ENCODE results near the gene TM9SF1.
A peak's percentile ranks its signal among the peaks of the same experiment; 100 is the strongest.

The TM9SF1 gene

GRCh38 chr14:24178399-24179178, 16.7 kb downstream of the TM9SF1 start:
- DNase-seq, result no peak

- DNase-seq, result no peak
These were observed 17.4 kb downstream of the TM9SF1 start for GRCh38 chr14:24177891-24178290.

- DNase-seq, result no peak
These were observed 18.0 kb downstream of the TM9SF1 start for GRCh38 chr14:24177041-24177825.

- DNase-seq, result no peak
These were observed 18.6 kb downstream of the TM9SF1 start for GRCh38 chr14:24176599-24176998.

DNA sequence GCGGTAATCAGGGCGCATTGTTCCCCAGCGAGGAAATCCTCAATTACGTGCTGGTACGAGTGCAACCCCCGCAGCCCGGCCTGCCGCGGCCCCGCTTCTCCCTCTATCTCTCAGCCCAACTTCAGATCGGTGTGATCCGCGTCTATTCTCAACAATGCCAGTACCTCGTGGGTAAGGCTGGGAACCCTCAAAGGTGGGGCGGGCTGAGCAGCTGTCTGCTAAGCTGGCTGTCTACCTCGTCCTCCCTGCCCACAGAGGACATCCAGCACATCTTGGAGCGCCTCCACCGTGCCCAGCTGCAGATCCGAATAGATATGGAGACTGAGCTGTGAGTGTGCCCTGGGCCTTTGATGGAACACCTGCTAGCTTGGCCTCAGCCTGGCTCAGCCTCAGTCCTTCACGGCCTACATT, 22.4 kb downstream of the TM9SF1 start:
- no peak for DNase-seq

GRCh38 chr14:24172261-24172860, 22.9 kb downstream of the TM9SF1 start:
- DNase-seq, result no peak

DNA sequence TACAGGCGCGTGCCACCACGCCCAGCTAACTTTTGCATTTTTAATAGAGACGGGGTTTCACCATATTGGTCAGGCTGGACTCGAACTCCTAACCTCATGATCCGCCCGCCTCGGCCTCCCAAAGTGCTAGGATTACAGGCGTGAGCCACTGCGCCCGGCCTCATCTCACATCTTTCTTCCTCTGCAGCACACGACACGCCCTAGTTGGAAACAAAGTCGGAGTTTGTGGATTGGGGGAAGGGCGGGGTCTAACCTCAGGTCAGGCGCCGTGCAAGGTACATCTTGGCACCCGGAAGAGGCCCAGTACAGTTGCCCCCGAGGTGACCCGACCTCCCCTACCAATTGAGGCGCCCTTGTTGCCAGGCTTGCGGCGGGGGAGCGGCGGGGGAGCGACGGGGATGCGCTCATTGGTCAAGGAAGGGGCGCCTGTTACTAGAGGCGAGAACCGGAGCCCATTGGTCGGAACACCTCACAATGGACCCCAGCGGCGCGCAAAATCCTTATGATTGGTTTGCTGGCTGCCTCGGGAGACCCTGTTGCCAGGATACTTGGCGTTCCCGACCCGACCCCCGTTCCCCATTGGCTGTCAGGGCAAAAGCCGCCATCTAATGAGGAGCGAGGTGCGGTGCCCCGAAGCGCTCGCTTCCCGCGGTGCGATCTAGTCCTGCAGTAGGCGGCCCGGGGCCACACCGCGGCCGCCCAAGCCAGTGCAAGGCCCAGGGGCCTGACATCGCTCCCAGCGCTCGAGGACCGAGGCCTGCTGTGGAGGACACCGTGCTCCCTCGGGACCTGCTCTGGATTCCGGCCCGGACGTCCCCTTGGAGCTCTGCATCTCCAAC, 23.6 kb downstream of the TM9SF1 start, which contains the start of gene REC8:
Gene REC8 (plus strand): TSS at position 659 of the 839 bp plus-strand sequence. CDS start 473 bp downstream, outside the sequence.
- peak; percentile 67 to 86 for DNase-seq

DNA sequence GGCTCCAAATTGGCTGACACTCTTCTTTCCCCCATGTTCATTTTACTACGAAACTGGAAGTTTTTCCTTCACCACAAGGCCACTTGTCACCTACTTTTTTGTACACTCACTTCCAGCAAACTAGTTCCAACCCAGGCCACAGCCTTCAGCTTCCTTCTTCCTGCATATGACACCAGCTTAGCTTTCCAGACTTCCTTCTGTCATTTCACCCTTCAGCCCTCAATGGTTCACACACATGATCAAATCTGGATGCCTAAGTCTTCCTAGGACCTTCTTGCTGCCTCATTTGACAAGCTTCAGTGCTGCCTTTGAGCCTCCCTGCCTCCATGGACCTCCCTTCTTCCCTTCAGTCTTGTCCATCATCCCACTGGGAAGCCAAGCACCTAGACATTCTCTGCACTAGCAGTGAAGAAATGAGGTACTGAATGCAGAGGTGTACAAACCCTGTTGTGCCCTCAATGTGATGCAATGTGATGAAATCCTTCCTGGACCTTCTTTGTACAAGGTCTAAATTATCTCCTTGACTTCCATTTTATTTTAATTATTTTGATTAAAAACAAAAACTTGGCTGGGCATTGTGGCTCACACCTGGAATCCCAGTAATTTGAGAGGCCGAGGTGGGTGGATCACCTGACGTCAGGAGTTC, 27.6 kb downstream of the TM9SF1 start:
- DNase-seq, result no peak

DNA sequence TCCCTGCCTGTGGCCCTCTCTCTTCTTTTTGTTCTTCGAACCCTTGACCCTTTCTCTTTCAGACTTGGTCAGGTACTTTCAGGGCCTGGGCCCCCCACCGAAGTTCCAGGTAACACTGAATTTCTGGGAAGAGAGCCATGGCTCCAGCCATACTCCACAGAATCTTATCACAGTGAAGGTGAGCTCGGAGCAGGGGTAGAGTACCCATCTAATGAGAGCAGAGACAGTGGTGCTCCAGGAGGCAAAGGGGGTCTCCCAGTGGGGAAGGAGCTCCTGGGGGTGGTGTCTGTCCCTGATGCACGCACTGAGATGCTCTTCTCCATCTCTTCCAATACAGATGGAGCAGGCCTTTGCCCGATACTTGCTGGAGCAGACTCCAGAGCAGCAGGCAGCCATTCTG, 29.5 kb downstream of the TM9SF1 start:
- no peak for DNase-seq

- DNase-seq, result no peak
These were observed 30.7 kb downstream of the TM9SF1 start for GRCh38 chr14:24164518-24164991.

DNA sequence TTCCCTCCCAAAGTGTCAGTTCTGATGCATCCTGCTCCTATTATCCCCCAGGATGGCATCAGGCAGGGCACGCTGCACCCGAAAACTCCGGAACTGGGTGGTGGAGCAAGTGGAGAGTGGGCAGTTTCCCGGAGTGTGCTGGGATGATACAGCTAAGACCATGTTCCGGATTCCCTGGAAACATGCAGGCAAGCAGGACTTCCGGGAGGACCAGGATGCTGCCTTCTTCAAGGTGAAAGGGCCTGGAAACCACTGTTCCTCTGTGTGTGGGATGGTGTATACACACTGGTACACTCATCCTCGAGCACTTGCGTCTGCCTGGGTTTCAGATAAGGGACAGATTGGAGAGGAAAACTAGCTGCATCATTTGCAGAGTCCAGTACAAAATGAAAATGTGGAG, 33.1 kb downstream of the TM9SF1 start:
- DNase-seq, result no peak

DNA sequence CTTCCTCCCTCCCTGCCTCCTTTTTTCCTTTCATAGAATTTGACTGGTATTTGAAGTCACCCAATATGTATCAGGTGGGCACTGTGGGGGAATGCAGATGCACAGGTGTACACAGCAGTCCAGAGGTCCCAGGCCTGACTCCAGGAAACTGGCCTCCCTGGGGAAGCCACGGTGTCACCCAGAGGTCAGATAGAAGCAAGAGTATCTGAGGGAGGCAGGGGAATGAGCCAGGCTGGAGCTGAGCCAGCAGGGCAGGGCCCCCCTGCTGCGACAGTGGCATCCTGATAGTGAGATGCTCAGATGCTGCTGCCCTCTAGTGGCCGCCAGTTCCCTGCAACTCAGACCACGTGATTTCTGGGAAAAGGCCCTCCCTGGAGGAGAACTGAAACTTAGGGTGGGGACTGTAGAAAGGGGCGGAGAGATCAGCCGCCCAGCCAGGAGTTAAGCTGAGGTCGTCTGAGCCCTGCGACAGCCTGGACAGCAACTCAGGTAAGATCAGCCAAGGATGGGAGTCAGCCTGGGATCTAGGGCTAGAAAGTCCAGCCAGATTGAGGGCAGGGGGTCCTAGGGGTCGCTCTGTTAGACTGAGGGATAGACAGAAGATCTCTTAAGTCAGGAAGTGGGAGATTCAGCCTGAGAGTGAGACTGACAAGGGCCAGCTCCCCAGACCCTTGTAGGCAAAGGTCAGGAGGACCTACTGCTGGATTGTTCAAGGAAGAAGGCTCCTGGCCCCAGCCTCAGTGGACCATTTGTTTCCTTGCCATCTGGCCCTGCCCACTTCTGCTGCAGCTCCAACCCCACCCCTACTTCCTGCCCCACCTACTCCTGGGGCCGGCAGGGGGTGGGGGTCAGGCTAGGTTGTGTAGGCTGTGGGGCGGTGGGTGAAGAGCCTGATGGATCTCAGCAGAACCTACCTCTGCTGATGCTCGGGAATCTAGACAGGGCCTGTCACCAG, 34.1 kb downstream of the TM9SF1 start, which contains the start of gene IRF9:
Gene IRF9 (plus strand): TSS at position 416 of the 955 bp plus-strand sequence. CDS start 880 bp downstream, outside the sequence.
- peak; percentile 95 to 98 for DNase-seq

DNA sequence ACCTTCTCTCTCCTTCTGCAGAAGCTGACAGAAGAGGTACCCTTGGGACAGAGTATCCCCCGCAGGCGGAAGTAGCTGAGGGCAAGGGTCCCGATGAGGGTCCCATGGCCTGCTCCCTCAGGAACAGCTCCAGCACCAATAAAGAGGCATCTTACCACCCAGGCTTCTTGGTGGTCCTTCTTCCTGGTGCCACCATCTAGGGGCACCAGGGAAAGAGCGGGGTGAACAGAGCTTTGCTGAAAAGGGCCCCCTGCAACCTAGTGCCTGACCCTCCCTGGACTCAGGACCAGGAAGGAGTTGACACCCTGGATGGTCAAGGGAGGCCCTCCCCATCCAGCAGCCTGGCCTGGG, 34.8 kb downstream of the TM9SF1 start:
- DNase-seq, result no peak

DNA sequence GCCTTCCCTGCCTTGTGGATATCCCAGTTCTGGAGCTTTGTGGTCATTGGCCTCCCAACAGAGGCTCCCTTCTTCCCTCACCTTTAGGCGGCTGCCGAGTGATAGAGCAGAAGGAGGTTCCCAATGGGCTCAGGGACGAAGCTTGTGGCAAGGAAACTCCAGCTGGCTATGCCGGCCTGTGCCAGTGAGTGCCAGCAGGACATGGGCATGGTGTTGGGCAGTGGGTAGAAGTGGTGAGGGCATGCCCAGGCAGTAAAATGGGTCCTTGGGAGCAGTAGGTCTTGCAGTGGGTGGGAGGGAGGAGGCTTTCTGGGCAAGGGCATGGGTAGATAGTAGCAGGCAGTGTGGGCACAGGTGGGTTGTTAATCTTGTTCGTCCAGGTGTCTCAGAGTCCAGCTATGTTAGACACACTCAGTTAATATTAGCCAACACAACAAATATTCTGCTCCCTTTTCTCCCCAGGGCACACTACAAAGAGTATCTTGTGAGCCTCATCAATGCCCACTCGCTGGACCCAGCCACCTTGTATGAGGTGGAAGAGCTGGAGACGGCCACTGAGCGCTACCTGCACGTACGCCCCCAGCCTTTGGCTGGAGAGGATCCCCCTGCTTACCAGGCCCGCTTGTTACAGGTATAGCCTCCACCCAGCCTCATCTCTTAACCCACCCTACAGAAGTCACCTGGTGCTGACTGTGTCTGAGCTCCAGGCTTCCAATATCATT, 35.3 kb downstream of the TM9SF1 start:
- no peak for DNase-seq

- DNase-seq, result no peak
These were observed 37.9 kb downstream of the TM9SF1 start for GRCh38 chr14:24157331-24157730.

DNA sequence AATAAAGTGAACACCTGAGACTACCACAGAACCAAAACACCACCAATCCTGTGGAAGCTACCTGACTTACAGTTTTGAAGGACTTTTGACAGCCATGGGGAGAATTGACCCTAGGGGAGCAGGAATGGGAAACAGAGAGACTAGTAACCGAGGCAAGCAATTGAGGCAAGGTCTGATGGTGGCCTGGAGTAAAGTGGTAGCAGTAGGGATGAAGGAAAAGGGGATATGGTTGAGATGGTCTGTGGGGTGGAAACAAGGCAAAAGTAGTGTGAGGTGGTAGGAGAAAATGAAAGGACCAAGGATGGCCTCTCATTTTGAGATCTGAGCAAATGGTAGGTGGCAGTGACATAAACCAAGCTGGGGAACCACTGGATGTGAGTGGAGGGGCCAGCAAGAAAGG, 38.4 kb downstream of the TM9SF1 start:
- no peak for DNase-seq

- DNase-seq, result no peak
These were observed 40.1 kb downstream of the TM9SF1 start for GRCh38 chr14:24155100-24155499.

GRCh38 chr14:24151404-24152080, 43.7 kb downstream of the TM9SF1 start:
- DNase-seq, result no peak

DNA sequence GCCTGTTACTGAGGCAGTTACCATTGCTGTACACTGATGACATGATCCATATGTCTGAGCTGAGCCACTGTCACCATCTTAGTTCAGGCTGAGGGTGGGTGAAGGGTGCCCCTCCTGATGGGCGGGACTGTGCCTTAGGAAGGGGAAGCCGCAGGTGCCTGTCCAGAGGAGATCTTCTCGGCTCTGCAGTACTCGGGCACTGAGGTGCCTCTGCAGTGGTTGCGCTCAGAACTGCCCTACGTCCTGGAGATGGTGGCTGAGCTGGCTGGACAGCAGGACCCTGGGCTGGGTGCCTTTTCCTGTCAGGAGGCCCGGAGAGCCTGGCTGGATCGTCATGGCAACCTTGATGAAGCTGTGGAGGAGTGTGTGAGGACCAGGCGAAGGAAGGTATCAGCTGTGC, 44.2 kb downstream of the TM9SF1 start:
- DNase-seq, result no peak

Measured in CD4-positive, alpha-beta T cell treated with Interleukin-1 beta for 1 hour (primary cell).